Measurements from ENCODE around the gene PRM2.

The PRM2 gene

DNA sequence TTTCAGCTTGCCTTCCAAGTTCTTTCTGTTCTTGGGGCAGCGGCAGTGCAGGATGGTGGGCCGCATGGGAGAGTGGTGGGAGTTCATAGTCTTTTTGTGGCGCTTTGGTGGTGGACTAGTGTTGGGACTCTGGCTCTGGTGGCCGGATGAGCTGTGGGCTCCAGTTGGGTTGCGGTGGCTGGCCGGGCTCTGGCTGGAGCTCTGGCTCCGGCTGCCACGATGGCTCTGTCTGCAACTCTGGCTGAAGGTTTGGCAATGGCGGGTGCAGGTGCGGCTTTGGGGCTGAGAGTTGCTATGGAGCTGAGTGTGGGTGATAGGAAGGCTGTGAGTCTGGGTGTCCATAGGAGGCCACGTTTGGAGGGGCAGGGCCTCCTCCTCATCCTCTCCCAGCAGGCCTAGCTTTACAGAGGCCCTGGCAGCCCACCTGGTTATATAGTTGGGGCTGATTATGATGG lies 7.3 kb downstream of the PRM2 start, which contains the start of gene TNP2:
TNP2 (minus strand) TSS at position 405 of the 455 bp plus-strand sequence; CDS start at position 342, 63 bp downstream.
- FAIRE-seq (no peak), DNase-seq (ENCODE audit: extremely low spot score, insufficient read length, low read depth) (no peak)

DNA sequence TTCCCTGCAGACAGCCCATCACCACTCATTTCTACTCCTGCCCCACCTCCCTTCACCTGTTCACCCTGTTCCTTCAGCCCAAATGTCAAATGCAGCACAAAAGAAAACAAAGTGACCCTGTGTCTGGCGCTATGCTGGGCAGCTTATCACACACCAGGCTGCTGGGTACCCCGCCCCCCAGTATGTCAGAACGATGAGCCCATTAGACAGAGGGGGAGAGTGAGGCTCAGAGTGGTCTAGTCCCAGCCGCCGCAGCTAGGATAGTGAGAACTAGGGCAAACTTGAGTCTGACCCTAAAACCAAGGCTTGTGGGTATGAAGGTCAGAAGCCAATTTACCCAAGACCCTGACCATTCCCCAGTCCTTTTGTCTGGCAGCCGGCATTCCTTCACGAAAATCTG lies 11.2 kb downstream of the PRM2 start:
- no peak for FAIRE-seq
- no peak for DNase-seq (ENCODE audit: extremely low spot score, insufficient read length, low read depth)

- no peak for DNase-seq (ENCODE audit: extremely low spot score, insufficient read length, low read depth)
- FAIRE-seq: peak; percentile 53
Measured at GRCh38 chr16:11264155-11264832, 12.0 kb downstream of the PRM2 start.

- DNase-seq (ENCODE audit: extremely low spot score, insufficient read length, low read depth) (no peak), FAIRE-seq (peak; percentile 12)
Measured at GRCh38 chr16:11263737-11264136, 12.5 kb downstream of the PRM2 start.

GRCh38 chr16:11262915-11263314 lies 13.4 kb downstream of the PRM2 start:
- FAIRE-seq (no peak), DNase-seq (ENCODE audit: extremely low spot score, insufficient read length, low read depth) (no peak)

DNA sequence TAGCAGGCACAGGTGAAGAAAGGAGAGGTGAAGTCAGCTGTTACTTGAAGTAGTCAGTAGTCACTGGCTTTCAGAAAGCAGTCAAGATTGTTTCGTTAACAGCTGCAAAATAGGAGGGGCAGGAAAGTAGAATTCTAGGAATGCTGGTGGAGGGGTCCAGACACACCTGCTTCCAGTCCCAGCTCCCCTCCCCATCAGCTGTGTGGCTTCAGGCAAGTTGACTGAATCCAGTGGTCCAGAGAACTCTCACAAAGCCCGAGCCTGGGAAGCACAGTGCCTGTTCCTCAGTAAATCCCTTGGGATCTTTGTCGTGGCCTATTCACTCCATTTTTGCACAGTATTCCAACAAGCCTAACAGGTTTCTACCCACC lies 15.7 kb downstream of the PRM2 start:
- no peak for DNase-seq (ENCODE audit: extremely low spot score, insufficient read length, low read depth)
- FAIRE-seq: no peak

GRCh38 chr16:11259655-11260595 lies 16.4 kb downstream of the PRM2 start:
- DNase-seq (ENCODE audit: extremely low spot score, insufficient read length, low read depth) (no peak), FAIRE-seq (no peak)

DNA sequence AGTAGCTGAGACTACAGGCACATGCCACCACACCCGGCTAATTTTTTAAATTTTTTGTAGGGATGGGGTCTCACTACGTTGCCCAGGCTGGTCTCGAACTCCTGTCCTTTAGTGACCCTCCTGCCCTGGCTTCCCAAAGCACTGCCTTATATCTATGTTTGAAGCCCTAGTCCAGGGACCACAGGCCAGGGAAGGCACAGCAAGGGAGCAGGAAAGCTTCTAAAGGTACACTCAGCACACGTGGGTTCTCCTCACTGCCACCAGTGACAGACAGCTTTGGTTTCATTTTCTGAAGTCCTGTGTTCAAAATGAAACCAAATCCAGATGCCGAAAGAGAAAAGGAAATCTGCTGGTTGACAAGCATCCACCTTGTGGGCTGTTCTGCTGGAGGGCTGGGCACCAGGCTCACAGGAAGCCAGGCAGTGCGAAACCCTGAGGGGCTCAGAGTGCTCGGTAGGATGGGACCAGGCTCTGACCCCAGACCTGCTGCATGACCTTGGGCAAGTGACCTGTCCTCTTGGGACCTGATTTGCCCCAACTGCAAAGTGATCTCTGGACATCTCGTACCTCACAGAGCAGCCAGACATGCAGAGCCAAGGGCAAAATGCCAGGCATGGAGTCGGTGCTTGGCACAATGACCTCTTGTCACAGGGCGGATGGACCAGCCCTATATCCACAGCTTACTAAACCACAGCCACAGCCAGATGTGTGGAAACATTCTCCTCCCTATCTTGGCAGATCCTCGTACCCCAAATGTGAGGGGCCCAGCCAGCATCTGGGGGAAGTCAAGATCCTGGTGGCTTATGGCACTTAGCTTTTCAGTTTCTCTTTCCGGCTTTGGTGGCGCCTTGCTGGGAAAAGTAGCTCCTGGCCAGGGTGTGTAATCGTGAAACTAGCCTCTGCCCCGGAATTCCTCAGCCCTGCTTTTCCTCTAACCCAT lies 17.5 kb downstream of the PRM2 start:
- FAIRE-seq: peak; percentile 94
- peak; percentile 56 for DNase-seq (ENCODE audit: extremely low spot score, insufficient read length, low read depth)

GRCh38 chr16:11257131-11257938 lies 18.9 kb downstream of the PRM2 start:
- no peak for DNase-seq (ENCODE audit: extremely low spot score, insufficient read length, low read depth)
- peak; percentile 71 for FAIRE-seq

GRCh38 chr16:11256661-11257130 lies 19.6 kb downstream of the PRM2 start:
- DNase-seq (ENCODE audit: extremely low spot score, insufficient read length, low read depth) (no peak), FAIRE-seq (no peak)

GRCh38 chr16:11255737-11256660 lies 20.3 kb downstream of the PRM2 start, which contains the start of gene SOCS1:
SOCS1 (minus strand) TSS chr16:11256204; CDS start chr16:11255478, 726 bp downstream.
- peak; percentile 76 for DNase-seq (ENCODE audit: extremely low spot score, insufficient read length, low read depth)
- peak; percentile 64 for FAIRE-seq

GRCh38 chr16:11254913-11255736 lies 21.2 kb downstream of the PRM2 start:
- DNase-seq (ENCODE audit: extremely low spot score, insufficient read length, low read depth): no peak

GRCh38 chr16:11253995-11254912 lies 22.0 kb downstream of the PRM2 start:
- FAIRE-seq: peak; percentile 63
- DNase-seq (ENCODE audit: extremely low spot score, insufficient read length, low read depth): no peak

More at GRCh38 chr16:11254913-11255736, 21.2 kb downstream of the PRM2 start:
- FAIRE-seq: no peak

DNA sequence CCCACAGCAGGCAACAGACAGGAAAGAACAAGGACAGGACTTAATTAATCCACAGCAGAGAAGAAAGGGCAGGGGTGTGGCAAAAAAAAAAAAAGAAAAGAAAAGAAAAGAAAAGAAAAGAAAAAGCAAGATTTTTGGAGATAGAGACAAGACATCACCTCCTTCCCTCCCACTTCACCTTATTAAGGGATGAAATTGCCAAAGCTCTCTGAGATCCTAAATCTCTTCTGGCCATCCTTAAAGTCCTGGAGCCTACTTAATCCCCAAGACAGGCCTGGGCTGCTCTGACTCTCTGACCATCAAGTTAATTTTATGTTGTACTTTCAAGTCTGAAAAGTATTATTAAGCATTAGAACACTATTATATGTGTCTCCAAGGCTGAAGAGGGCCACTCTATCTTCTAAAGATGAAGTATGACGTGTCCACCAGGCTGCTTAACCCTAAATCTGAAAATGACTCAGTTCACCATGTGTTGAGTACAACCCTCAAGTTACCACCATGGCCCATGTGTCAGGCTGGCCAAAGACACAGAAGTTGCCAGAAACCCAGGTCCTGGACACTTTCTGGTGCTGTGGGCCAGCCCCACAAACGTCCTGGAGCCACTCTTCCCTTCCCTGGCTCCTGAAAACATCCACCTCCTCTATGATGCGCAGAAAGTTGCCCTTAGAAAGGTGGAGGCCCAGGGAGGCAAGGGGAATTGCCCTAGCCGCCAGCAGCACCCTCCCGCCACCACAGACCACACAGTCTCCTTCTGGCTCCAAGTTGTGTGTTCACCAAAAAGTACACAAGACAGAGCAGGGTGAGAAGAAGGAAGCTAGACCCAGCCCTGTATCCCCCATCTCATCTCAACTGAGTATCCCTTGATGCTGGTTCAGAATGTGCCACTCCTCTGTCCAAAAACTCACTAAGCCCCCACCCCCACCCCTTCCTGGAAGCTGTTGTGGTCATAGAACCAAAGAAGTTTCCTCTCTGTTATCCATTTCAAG lies 23.0 kb downstream of the PRM2 start:
- no peak for DNase-seq (ENCODE audit: extremely low spot score, insufficient read length, low read depth)
- peak; percentile 73 for FAIRE-seq

- FAIRE-seq: no peak
Measured at GRCh38 chr16:11252482-11252931, 23.8 kb downstream of the PRM2 start.

More at GRCh38 chr16:11252482-11252931, 23.8 kb downstream of the PRM2 start:
- DNase-seq (ENCODE audit: extremely low spot score, insufficient read length, low read depth): no peak
